ENCODE data around the gene FKBP5.

DNA sequence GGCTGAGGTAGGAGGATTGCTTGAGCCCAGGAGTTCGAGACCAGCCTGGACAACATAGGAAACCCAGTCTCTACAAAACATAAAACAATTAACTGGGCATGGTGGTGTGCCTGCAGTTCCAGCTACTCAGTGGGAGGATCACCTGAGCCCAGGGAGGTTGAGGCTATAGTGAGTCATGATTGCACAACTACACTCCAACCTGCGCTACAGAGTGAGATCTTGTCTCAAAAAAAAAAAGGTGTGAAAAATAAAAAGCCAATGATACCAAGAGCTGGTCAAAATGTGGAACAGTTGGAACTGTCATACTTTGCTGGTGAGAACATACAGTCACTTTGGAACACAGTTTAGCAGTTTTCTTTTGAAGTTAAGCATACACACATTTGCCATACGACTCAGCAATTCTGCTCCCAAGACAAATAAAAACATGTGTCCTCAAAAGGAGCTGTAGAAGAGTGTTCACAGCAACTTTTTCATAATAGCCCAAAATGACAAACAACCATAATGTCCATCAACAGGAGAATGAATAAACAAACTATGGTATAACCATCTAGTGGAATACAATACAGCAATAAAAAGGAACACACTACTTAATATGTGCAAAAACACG, 21.6 kb upstream of the FKBP5 start:
- TF ChIP-seq, protein P1, sequence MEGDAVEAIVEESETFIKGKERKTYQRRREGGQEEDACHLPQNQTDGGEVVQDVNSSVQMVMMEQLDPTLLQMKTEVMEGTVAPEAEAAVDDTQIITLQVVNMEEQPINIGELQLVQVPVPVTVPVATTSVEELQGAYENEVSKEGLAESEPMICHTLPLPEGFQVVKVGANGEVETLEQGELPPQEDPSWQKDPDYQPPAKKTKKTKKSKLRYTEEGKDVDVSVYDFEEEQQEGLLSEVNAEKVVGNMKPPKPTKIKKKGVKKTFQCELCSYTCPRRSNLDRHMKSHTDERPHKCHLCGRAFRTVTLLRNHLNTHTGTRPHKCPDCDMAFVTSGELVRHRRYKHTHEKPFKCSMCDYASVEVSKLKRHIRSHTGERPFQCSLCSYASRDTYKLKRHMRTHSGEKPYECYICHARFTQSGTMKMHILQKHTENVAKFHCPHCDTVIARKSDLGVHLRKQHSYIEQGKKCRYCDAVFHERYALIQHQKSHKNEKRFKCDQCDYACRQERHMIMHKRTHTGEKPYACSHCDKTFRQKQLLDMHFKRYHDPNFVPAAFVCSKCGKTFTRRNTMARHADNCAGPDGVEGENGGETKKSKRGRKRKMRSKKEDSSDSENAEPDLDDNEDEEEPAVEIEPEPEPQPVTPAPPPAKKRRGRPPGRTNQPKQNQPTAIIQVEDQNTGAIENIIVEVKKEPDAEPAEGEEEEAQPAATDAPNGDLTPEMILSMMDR (IDR thresholded peaks at IDR 0.05), result no peak
- TF ChIP-seq POLR2A (IDR thresholded peaks at IDR 0.05), result no peak
